ENCODE data around the gene SUV39H1. TPM values are rescaled to one million over a fixed set of nuclear protein-coding genes. Genes with fewer than 3 reads are reported as not detected.

Gene SUV39H1
- total RNA-seq, 1 donor from 2014 or later = 10.8 TPM

DNA sequence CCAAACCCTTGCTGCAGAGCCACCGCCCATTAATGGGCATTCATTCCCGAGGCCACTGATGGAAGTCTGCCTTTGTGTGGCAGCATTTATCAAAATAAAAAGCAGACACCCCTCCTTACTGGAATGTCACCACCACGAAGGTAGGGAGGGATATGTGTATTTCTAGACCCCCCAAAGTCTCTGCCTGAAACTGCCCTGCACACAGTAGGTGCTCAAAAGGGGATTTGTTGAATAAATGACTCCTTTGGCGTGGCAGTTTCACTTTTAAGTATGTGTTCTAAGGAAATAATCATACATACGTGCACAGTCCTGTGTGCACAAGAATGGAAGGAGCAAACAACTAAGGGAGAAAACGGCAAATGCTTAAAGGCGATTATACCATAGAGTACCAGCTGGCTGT, 41.4 kb downstream of the SUV39H1 start:
- POLR2A ChIA-PET = interaction anchor here (1.1 to 2.1 kb wide), 16 partner anchors 20 to 429 kb away, joined by 3 to 23 read pairs (median 8); partner anchors contain the start of genes GRIPAP1, HDAC6, OTUD5 and PQBP1
- no peak for ATAC-seq (ENCODE audit: low read depth)
- no peaks in the 10 kb centered on the region for H3K27me3 Mint-ChIP-seq
- CTCF ChIA-PET = no interaction called here
- peaks cover 15% of the 10 kb centered on the region for H3K4me1 Mint-ChIP-seq
- no peaks in the 10 kb centered on the region for H3K9me3 Mint-ChIP-seq
- DNase-seq = no peak
- peak overlapping the region; percentile 94 for H3K27ac Mint-ChIP-seq
- H3K36me3 Mint-ChIP-seq (ENCODE audit: low read depth) = peaks cover 3% of the 10 kb centered on the region
- H3K4me3 Mint-ChIP-seq = peak overlapping the region; percentile 91
- no peak for TF ChIP-seq CTCF (IDR thresholded peaks at IDR 0.05)
- intact Hi-C loops (cut with micrococcal nuclease) = loop anchor here (1.0 to 2.0 kb wide), 7 partner anchors 42 to 199 kb away; partner anchors contain the start of genes PQBP1, RBM3, SUV39H1 and TIMM17B

DNA sequence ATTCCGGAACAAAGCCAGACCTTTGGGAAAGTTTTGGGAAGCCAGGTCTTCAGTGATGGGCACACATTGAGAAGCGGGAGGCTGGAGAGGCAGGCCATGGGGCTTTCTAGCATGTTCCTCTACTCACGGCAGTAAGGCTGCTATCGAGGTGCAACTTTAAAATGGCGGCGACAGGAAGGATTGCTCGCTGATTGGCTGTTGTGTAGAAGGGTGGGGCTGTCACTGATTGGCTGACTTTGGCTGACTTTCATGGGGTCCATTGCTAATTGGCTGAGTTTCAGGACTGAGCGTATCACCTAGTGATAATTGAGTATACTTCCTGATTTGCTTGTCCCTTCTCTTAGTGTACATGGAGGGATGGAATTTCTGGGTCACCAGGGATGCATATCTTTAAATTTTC, 45.3 kb downstream of the SUV39H1 start:
- peaks cover 11% of the 10 kb centered on the region for H3K4me1 Mint-ChIP-seq
- H3K27ac Mint-ChIP-seq = no peak overlapping the region
- CTCF ChIA-PET = no interaction called here
- POLR2A ChIA-PET = no interaction called here
- H3K36me3 Mint-ChIP-seq (ENCODE audit: low read depth) = peaks cover 3% of the 10 kb centered on the region
- DNase-seq (no peak), ATAC-seq (ENCODE audit: low read depth) (no peak)
- no peaks in the 10 kb centered on the region for H3K27me3 Mint-ChIP-seq
- no peak for TF ChIP-seq CTCF (IDR thresholded peaks at IDR 0.05)
- intact Hi-C loops (cut with micrococcal nuclease) = no loop called here
- H3K9me3 Mint-ChIP-seq = no peaks in the 10 kb centered on the region
- no peak overlapping the region for H3K4me3 Mint-ChIP-seq

GRCh38 chrX:48745222-48745621, 48.7 kb downstream of the SUV39H1 start:
- POLR2A ChIA-PET = no interaction called here
- ATAC-seq (ENCODE audit: low read depth) (no peak), DNase-seq (no peak)
- no peak overlapping the region for H3K27ac Mint-ChIP-seq
- TF ChIP-seq CTCF (IDR thresholded peaks at IDR 0.05) = no peak
- no peak overlapping the region for H3K4me3 Mint-ChIP-seq
- CTCF ChIA-PET = no interaction called here
- H3K27me3 Mint-ChIP-seq = no peaks in the 10 kb centered on the region
- no peaks in the 10 kb centered on the region for H3K9me3 Mint-ChIP-seq
- no peaks in the 10 kb centered on the region for H3K36me3 Mint-ChIP-seq (ENCODE audit: low read depth)
- H3K4me1 Mint-ChIP-seq = no peaks in the 10 kb centered on the region
- intact Hi-C loops (cut with micrococcal nuclease) = no loop called here

- Mint-ChIP-seq H3K27ac (no peak overlapping the region), H3K36me3 (ENCODE audit: low read depth) (no peaks in the 10 kb centered on the region), H3K4me1 (no peaks in the 10 kb centered on the region), H3K27me3 (no peaks in the 10 kb centered on the region), H3K4me3 (no peak overlapping the region), H3K9me3 (no peaks in the 10 kb centered on the region)
- intact Hi-C loops (cut with micrococcal nuclease) = no loop called here
- TF ChIP-seq CTCF (IDR thresholded peaks at IDR 0.05) = no peak
- CTCF ChIA-PET = no interaction called here
- no peak for ATAC-seq (ENCODE audit: low read depth)
- no peak for DNase-seq
- POLR2A ChIA-PET = no interaction called here
These were observed 51.0 kb downstream of the SUV39H1 start for GRCh38 chrX:48747415-48748016.

DNA sequence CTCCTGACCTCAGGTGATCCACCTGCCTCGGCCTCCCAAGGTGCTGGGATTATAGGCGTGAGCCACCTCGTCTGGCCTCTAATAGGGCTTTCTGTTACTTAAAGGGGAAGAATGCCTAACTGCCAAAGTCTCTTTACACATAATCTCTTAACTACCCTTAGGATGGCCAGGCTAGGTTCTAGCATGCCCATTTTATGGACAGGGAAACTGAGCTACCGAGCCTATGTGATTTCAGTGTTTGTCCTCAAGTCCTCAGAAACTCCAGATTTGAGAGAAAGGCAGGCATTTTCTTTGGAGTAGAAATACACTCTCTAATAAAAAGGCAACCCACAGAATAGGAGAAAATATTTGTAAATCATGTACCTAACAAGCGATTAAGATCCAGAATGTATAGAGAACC, 52.6 kb downstream of the SUV39H1 start:
- no peak for TF ChIP-seq CTCF (IDR thresholded peaks at IDR 0.05)
- intact Hi-C loops (cut with micrococcal nuclease) = no loop called here
- ChIA-PET CTCF (no interaction called here), POLR2A (no interaction called here)
- Mint-ChIP-seq H3K9me3 (no peaks in the 10 kb centered on the region), H3K27ac (no peak overlapping the region), H3K36me3 (ENCODE audit: low read depth) (no peaks in the 10 kb centered on the region), H3K27me3 (no peaks in the 10 kb centered on the region), H3K4me1 (no peaks in the 10 kb centered on the region), H3K4me3 (no peak overlapping the region)
- ATAC-seq (ENCODE audit: low read depth) (no peak), DNase-seq (no peak)
